Retina (tissue), 1 donor: Measurements from ENCODE around the gene ZFAND5.

Experiments used
- DNase-seq: peaks from one replicate; pipeline ENCODE4 v3.0.0-alpha.2; 2016

ZFAND5 gene

DNA sequence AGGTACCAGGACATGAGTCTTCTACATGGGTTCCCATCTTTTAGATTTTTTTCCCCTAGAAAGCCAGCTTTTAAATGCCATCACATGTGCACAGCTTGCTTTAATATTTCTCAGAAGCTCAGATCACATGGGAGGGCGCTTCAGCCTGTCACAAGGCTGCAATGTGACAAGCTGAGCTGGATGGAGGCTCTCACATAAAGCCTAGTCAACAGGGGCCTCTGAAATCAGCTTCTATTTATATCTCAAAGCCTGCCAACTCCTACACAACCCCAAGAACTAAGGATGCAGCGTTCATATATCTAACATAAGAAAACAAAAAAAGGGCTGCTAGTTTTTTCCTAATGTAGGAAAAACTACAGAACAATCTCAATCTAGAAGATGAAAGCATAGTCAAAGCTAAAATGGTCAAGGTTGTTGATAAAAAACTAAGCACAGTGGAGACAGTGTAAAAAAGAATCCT lies 2.3 kb downstream of the ZFAND5 start:
- peak; percentile 54 for DNase-seq

GRCh38 chr9:72362118-72362531 lies 2.9 kb downstream of the ZFAND5 start:
- DNase-seq = no peak

DNA sequence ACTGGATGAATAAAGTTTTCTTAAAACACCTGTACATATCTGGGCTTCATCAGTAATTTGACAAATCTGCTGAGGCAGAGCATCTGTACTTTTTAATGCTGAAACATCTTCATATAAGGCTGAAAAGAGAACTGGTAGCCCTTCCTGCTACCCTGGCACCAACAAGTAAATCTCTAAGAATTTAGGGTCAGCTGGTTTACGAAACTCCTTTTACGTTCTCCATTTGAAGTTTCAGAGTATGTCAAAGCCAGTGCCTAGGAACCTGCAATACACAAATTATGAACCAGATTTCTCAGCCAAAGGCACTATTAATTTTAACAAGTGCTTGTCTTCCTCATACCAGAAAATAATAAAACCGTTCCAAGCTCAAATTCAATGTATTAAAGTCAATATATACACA lies 3.8 kb downstream of the ZFAND5 start:
- no peak for DNase-seq

- DNase-seq = no peak
Measured at GRCh38 chr9:72360324-72360723, 4.7 kb downstream of the ZFAND5 start.

- no peak for DNase-seq
Measured at GRCh38 chr9:72356041-72356582, 8.9 kb downstream of the ZFAND5 start.

DNA sequence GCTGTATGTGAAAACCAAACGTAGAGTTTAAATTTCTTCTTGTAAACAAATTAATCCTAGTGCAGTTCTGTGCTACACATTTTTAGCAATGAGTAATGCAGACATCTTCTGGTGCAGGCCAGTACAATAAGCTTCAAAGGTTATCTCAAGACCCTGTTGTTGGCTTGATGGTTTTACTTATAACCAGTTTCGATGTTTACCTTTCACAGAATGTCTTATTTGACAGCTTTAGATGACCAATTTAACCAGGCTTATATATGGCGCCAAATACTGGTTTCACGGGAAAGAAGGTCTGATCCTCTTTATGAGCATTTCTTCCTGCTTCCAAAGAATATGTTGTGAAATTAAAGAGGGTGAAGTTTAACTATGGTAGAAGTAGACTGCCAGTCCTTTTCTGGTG lies 9.9 kb downstream of the ZFAND5 start:
- no peak for DNase-seq

DNA sequence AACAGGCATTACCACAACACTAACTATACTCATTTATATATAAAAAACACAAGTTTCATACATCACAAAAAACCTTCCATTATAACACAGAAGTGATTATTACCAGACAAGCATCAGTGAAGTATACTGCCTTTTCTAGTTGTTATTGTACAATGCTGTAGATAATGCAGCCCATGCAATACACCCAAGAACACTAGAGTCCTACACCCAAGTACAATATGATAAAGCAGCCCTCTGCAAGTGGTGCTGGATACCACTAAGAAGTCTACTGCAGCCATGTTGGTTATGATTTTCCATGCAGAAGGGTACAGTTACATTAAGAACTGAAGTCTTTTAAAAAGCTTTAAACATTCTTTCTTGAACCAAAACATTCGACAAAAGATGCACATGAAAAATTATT lies 10.3 kb downstream of the ZFAND5 start:
- DNase-seq = no peak

GRCh38 chr9:72353455-72354116 lies 11.4 kb downstream of the ZFAND5 start:
- DNase-seq = no peak

DNA sequence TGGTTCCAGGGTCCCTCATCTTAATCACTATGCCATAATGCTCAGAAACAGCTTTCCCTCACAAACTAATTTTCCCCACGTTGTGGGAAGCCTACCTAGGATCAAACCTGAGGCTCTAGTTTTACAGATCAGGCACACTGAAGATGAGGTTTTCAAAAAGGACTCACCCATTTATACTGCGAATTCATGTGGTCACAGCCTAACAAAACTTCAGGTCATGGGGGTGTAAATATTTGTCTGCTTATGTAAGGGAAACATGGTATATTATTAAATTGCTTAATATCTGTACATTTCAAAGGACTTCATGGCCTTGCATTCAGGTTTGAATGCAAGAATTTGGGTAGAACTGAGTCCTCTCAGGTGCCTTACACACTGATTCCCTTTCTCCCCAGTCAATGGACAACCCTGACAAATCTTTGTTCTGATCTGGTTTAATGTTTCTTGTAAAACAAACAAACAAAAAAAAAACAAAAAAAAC lies 12.1 kb downstream of the ZFAND5 start:
- no peak for DNase-seq

- DNase-seq = no peak
Measured at GRCh38 chr9:72351538-72352453, 13.2 kb downstream of the ZFAND5 start.

GRCh38 chr9:72349911-72350310 lies 15.1 kb downstream of the ZFAND5 start:
- DNase-seq = no peak

DNA sequence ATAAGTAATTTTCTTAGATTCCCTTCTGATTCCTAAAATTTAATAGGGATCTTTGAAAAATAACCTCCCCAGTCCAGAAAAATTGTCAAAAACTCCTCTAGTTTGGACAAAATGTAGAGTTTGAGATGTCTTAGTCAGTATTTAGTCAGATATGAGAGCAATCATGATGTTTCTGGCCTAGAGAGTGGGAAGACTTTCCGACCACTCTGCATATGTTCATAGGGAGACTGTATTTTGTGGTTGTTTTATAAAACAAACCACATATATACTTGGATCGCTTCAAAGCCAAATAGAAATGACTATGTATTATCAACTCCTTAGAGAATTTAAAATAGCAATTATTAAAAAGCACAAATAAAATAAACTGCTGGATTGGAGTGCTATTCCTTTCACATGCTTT lies 15.8 kb downstream of the ZFAND5 start:
- DNase-seq = no peak

DNA sequence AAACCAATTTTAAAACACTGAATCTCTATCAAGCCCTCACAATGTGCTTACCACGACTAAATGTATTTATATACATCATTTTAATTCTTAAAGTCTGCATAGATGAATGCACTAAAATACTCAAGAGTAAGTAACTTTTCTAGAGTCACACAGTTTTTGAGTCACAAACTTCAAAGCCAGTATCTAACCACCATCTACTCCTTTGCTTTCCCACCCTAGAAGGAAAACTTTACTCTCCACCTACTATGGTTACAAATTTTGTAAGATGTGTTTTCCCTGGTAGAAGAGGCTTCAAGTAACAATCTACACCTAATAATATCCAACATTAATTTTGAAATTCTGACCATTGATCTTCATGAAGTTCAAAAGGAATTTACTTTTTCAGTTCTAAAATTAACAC lies 18.7 kb downstream of the ZFAND5 start:
- no peak for DNase-seq

DNA sequence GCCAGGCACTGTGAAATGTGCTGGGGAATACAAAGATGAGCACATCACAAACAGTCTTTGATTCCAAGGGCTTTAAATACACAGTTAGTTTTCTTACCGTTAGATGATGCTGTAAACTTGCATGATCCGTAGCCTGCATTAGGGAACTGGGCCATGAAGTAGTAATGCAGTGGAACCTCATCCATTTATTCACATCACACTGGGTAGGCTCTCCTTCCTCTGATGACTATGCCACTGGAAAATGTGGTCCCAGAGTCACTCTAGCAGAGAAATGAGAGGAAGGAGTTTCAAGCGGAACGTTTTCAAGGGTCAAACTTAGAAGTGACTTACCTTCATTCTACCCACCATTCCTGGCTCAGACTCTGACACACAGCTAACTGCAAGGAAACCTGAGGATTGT lies 26.4 kb downstream of the ZFAND5 start:
- DNase-seq = no peak

GRCh38 chr9:72337286-72337685 lies 27.7 kb downstream of the ZFAND5 start:
- no peak for DNase-seq

- no peak for DNase-seq
Measured at GRCh38 chr9:72334658-72335337, 30.2 kb downstream of the ZFAND5 start.

DNA sequence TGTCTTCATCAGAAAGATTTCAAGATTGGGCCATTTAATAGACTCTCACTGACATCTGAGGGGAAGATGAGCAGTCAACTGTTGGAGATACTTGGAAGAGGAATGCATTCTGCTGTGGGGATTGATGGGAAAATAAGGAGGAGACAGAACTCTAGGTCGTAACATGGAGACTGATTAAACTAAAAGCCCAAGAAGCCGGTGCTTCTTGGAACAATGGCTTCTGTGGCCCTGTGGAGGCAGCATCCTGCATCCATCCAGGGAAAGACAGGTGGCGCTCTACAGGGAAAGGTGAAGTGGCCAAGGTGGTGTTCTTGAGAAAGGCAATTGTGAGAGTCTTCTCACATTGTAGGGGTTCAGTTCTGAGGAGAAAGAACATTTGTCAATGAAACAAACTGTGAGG lies 31.3 kb downstream of the ZFAND5 start:
- no peak for DNase-seq

GRCh38 chr9:72333197-72333596 lies 31.8 kb downstream of the ZFAND5 start:
- peak; percentile 19 for DNase-seq

DNA sequence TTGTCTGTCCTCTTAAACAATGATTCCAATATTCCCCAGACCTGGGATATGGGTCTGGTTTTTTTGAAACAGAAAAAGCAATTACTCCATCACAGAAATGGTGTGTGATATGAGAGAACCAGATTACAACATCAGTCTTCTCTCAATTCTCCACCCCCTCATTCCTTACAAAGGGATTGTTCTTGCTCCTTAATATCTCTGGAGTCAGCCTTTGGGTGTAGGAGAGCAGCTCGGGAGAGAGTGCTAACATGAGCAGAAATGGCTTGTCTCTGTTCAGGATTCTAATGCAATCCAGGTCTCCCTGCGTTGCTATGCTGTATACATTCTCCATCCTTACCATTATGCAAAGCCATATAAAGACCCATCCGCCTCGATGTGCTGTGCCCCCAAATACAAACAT lies 32.7 kb downstream of the ZFAND5 start:
- DNase-seq = no peak

- DNase-seq = no peak
Measured at GRCh38 chr9:72327631-72328030, 37.4 kb downstream of the ZFAND5 start.

- DNase-seq = no peak
Measured at GRCh38 chr9:72326641-72327040, 38.4 kb downstream of the ZFAND5 start.

DNA sequence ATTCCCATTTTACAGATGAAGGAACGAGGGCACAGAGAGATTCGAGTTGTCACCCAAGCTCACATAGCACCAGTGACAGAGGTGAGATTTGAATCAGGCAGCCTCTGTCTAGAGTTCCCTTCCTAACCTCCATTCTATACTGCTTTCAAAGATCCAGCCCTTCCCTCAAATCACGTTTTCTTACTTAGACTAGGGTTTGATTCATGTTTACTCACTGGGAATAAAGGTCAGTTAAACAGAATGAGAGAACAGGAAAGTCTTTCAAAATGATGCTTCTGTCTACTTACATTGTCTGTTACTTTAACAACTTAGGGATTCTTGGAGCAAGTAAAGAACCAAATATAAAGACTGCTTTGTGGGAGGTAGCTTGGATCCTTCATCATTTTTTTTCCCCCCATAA lies 40.0 kb downstream of the ZFAND5 start:
- DNase-seq = no peak

GRCh38 chr9:72322678-72323077 lies 42.3 kb downstream of the ZFAND5 start:
- DNase-seq = no peak
